NAMALWA (cell line): Measurements from ENCODE around the gene ORC3.
"Not testable (repeated sequence)": the region's sequence is repeated elsewhere in the genome, so short reads cannot be mapped to it uniquely, and the experiment has no call there.

Experiments used
- DNase-seq: peaks from one replicate; pipeline ENCODE4 v3.0.0-alpha.2; 2015; ENCODE audit warnings: low spot score

ORC3 gene

DNA sequence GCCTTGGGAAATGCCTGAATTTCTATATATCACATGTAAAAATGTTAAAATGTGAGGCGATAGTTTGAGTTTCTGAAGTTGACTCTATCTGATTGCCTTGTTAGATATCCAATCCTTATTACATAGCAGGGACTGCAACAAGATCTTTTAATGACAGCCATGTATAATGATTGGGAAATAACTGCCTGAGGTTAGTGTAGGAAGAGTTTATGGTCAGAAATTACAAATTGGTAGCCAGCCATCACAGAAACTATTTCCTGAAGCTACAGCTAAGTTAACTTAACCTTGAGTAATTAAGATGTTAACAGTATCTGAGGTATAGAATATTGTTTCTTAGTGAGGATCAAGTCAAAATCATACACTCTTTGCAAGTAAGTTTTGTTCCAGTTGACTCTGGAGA lies 71.1 kb downstream of the ORC3 start:
- DNase-seq: no peak

DNA sequence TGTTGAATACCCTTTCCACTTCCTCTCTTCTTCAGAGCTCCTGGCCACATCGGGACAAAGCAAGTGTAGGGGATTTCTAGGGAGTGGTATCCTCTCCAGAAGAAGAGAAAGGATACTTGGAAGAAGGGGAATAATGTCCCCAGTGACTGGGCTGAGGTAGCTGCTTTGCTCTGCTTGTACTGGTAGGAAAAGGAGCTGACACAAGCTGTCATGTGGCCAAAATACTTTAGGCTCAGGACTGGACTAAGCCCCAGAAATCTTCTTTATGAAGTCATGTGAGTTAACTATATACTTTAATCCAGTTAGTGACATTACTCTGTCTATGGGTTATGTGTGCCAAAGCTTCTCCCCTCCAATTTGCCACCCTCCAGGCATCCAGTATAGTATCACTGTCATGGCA lies 71.6 kb downstream of the ORC3 start:
- DNase-seq: no peak

DNA sequence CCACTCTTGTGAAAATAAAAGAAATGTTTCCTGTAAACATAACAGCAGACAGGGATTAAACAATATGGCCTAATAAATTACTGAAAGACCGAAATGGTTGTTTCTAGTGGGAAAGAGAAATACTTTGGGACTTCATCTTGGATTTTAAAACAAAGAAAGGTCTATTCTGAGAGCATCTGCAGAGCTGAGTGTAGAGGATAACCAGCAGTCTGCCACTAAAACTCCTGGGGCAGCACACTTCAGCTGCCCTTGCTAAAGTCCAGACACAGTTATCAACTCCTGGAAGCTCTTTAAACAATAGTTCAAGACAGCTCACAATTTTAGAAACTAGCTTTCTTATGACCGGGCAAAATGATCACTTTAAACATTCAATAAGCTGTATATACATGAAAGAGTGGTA lies 73.5 kb downstream of the ORC3 start:
- DNase-seq: no peak

DNA sequence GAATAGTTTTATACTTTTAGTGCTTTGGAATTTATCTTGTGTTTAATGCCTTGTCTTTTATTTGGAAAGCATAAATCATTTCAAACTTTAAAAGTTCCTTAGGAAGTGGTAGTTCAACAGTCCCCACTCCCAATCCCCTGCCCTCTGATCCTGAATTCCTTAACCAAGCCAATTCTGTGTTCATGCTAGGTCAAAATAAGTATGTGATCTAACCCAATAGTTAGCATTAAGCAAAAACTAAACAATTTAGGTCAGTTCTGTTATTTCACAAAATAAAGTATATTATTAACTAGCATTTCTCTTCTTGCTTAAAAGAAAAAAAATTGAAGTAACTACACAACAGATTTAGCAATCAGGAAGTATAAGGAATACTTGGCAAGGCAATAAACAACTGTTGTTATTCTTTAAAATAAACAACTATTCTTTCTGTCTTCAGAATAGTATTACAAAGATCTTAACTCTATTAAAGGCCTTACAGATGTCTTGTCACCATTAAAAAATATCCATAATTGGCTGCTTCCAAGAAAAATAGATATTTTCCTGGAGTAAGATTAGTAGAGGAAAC lies 75.1 kb downstream of the ORC3 start:
- DNase-seq: no peak

DNA sequence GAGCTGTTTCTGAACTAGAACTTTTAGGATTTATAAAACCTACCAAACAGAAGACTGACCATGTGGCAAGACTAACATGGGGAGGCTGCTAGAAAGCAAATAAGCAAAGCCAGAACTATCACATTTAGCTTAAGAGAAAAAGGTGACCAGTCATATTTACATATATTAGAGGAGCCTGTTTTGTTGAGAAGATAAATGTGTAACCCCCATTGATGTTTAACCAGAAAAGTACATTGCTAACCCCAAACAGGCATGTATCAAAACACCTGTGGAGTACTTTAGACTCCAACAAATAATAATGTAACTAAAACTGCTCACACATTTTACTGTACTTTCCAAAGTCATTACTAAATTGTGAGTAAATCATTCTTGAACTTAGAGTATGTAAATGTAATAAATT lies 77.1 kb downstream of the ORC3 start:
- no peak for DNase-seq

DNA sequence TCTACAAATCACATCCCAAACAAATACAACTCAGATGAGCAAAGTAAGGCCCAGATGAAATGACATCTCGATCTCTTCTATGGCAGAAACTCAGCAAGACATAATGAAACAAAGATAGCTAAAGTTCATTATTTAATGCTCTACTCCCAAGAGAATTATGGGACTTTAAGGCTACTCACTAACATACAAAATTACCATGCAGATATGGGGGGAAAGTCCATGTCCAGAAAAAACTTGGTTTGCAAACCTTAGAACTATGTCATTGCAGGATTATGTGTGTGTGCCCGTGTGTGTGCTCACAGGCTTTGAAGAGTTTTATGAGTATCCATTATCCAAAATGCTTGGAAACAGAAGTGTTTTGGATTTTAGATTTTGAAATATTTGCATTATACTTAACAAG lies 78.1 kb downstream of the ORC3 start:
- no peak for DNase-seq

DNA sequence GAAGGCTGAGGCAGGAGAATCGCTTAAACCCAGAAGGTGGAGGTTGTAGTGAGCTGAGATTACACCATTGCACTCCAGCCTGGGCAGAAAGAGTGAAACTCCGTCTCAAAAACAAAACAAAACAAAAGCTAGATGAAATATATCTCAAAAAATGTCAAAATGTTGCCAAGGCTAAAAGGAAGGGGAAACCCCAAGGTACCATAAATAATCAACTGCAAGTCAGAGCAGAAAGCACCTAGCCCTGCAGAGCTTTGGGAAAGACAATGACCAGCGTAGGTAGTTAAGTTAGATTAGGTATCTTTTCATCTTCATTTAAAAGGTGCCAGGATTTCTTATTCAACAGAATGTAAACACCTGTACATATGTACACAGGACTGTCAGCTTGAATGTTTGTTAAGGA lies 79.1 kb downstream of the ORC3 start:
- DNase-seq: no peak

DNA sequence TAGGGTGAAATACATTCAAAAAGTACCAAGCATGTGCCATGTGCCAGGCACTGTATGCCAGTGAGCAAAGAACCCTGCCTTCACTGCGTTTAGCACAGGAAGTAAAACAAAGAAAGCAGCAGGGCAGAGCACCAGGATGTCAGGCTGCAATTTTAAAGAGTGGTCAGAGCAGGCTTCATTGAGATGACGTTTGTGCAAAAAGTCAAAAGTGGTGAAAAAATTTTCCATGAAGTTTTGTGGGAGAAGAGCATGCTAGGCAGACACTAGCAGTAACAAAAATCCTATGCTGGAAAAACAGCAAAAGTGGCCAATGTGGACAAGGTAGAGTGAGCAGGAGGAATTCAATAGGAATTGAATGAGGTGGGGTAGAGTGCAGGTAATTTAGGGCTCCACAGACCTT lies 80.8 kb downstream of the ORC3 start:
- DNase-seq: no peak

DNA sequence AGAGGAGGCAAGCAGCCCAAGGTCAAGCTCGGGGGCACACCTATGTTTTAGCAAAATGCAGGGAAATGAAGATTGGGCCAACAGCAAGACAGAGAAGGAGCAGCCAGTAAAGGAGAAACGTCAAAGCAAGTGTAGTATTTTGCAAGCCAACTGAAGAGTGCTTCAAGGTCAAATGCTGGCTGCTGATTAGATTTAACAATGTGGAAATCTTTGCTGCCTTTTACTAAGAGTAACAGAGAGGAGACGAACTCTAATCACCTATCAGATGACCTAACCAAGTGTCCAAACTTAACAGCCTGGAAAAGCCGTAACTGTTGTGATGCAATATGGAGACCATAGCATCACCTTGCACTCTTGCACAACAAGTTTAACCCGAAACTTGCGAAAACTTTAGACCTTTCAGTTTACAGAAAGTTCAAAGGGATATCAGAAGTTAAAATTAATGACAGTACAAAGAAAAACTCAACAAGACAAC lies 81.7 kb downstream of the ORC3 start:
- DNase-seq: no peak

DNA sequence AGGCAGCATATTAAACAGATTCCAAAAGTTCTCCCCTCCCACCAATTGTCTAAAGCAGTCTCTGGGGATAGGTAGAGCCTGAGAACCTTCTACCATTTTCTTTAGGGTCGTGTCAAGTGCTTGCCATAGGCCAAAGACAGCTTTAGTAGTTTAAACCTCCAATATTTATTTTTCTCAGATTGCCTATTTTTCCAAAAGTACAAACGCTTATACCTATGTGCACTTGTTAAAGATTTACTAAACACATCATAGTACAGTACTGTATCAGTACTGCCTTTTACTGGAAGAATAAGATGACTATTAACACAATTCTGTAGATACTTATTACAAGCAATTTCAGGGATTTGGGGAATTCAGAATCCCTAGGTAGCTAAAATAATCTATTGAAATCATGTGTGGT lies 82.7 kb downstream of the ORC3 start:
- DNase-seq: no peak

DNA sequence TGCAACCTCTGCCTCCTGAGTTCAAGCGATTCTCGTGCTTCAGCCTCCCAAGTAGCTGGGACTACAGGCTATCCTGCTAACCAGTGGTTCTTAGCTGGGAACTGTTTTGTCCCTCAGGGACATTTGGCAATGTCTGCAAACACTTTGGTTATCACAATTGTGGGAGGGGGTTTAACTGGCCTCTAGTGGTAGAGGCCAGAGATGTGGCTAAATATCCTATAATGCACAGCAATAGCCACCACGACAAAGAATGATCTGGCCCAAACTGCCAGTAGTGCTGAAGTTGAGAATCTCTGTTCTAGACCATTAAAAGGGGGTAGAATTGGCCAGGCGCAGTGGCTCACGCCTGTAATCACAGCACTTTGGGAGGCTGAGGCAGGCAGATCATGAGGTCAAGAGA lies 83.3 kb downstream of the ORC3 start:
- no peak for DNase-seq

DNA sequence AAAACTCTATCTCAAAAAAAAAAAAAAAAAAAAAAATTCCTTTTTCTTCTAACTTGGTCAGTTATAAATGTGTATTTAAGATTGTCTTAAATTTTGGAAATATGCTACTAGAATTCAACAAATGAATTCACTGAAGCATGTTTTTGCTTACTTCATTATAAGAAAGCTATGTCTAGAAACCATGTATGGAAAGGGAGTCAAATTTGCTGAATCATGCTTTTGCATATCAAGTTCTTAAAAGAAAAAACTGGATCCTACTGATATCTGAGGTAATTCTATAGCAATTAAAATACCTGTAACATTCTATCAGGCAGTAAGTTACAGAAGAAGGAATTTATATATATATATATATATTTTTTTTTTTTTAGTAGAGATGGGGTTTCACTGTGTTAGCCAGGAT lies 84.4 kb downstream of the ORC3 start:
- no peak for DNase-seq

DNA sequence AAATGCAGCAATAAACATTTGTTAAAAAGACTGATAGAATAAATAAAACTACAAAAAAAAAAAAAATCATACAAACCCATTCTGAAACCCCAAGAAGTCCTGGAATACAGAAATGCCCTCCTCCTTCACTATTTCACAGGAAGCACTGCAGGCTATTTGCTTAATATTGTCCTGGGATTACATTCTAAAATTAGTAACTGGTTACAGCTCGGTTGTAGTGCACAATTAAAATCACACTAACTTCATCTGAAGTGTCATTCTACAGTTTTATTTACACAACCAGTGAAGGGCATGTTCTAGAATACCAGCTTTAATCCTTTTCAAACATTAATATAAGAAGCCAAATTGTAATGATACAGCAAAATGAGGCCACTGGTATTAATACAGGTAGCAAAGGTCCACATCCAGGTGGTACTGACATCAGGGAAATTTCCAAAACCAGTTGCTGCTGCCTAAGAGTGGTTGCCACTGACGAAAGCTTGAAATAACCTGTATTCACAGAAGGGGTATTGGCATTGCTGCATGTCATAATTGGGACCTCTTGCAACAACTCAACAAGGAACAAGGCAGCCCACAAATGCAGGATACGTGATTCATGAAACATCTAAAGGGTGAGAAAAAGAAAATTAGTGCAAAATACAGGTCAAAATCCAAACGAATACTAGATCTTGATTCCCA lies 85.2 kb downstream of the ORC3 start:
- no peak for DNase-seq

DNA sequence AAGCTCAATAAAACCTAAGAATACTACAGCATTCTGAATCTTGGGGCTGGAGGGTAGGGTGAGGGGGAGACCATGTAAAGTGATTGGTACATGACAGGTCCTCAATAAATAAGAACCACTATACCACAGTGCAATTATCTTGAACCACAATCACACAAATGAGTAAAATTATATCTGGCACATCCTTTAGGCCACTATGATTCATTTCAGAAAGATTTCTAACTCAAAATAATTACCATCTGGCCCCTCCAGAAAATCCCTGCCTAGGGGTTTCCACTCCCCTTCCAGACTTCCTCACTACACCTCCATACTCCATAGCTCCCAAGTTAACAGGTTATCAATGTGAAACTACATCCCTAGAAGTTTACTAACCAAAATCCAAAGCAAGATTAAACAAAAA lies 92.4 kb downstream of the ORC3 start:
- no peak for DNase-seq

DNA sequence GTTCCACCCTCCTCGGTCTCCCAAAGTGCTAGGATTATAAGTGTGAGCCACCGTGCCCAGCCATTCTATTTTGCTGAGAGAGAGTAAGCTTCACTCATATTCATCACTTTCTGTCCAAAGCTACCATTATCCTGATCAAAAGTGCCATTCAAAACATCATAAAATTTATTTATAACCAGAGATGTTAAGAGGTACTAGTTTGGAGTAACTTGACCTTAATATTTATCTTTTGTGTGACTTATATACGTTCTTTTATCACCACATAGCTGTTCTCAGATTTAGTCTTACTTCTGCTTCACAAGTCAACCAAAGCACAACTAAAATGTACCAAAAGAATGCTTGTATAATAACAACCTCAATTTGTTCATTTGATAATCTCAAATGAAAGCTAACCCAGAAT lies 94.0 kb downstream of the ORC3 start:
- no peak for DNase-seq

DNA sequence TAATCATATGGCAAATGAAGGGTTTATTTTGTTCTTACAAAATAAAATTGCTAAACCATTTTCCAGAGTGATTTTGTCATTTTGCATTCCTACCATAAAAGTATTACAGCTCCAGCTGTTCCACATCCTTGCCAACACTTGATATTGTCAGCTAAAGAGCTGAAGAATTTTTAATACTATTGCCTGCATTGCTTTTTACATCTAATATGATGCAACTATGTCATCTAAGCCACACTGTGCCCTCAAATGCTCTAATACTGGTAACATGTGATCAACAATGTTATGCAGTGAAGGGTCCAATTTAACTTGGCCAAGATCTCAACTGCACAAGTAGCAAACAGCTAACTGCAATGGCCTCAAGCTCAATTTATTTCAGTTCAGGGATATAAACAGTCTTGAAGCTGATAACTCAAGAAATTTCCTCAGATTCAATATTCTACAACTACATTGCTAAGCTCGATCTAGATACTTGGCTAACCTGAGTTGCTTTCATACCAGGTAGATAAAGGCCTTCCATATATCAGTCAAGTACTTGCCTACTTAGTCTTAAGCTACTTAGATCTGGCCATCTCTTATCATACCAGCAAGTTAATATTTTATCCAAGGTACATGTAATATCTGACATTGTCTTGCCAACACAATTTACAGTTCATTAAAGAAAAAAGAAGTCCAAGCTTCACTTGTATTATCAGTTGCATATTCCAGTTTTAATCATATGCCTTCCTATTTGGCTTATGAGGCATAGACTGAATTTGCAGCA lies 95.1 kb downstream of the ORC3 start:
- DNase-seq: no peak

DNA sequence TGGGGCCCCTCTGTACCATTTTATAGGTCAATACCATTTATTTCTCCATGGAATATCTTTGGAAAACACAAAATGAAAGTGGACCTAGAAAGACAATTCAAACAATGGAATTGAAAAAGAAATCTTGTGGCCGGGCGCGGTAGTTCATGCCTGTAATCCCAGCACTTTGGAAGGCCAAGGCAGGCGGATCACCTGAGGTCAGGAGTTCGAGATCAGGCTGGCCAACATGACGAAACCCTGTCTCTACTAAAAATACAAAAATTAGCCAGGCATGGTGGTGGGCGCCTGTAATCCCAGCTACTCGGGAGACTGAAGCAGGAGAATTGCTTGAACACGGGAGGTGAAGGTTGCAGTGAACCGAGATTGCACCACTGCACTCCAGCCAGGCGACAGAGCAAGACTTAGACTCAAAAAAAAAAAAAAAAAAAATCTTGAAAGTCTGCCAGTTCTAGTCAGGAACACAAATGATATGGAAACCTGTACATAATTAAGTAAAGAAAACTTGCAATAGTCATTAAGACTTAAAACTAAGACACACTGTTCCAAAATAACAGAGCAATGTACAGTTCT lies 96.8 kb downstream of the ORC3 start:
- DNase-seq: not testable (repeated sequence)

DNA sequence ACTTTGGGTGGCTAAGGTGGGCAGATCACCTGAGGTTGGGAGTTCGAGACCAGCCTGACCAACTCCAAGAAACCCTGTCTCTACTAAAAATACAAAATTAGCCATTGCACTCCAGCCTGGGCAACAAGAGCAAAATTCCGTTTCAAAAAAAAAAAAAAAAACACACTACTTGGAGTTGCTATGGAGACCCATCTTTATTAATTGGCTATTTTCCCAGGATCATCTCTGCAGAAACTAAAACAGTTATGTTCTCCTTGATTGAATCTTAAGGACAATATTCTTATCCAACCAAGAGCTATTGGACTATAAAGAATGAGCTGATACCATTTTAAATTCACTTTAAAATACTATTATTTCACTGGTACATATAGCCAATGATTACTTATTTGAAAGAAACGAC lies 97.4 kb downstream of the ORC3 start:
- DNase-seq: no peak

DNA sequence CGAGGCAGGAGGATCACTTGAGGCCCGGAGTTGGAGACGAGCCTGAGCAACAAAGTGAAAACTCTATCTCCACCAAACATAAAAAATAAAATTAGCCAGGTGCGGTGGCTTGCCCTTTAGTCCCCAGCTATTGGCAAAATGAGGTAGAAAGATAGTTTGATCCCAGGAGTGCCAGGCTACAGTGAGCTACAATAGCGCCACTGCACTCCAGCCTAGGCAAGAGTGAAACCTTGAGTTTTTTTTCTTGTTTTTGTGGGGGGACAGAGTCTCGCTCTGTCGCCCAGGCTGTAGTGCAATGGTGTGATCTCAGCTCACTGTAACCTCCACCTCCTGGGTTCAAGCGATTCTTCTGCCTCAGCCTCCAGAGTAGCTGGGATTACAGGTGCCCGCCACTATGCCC lies 98.0 kb downstream of the ORC3 start:
- DNase-seq: not testable (repeated sequence)

DNA sequence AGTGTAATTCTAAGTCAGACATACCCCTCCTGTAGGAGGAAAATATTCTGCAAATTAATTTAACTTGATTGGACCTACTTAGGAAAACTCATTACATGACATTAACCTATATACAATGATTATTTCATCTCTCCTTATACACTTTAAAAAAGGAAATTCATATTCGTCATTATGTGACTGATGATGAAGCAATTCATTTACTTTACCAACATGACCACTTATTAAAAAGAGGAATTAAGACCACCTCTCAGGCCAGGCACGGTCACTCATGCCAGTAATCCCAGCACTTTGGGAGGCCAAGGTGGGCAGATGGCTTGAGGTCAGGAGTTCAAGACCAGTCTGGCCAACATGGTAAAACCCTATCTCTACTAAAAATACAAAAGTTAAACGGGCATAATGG lies 100.5 kb downstream of the ORC3 start:
- DNase-seq: no peak

DNA sequence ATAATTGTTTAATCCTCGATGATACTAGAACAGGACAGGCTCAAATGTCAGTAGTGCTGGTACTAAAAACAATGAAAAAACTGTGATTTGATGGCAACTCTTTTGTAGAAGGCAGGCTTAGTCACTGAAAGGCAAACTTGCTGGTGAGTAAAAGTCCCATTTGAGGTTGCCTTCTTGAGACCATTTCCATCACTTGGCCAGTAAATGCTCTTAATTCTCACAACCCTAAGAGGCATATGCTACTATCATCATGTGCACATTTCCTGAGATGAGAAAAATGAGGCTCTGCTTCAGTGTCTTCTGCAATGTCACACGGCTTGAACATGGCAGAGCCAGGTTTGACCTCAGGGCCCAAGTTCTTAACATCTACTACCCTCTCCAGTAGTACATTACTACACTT lies 102.2 kb downstream of the ORC3 start:
- DNase-seq: no peak

DNA sequence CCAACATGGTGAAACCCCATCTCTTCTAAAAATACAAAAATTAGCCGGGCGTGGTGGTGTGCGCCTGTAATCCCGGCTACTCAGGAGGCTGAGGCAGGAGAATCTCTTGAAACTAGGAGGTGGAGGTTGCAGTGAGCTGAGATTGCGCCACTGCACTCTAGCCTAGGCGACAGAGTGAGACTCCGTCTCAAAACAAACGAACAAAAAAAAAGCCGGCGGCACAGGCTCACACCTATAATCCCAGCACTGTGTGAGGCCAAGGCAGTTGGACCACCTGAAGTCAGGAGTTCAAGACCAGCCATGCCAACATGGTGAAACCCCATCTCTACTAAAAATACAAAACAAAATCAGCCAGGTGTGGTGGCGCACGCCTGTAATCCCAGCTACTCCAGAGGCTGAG lies 106.9 kb downstream of the ORC3 start:
- not testable (repeated sequence) for DNase-seq
